HG02642 (cell line): ENCODE data around the gene CPSF3.
"Not testable (repeated sequence)": the region's sequence is repeated elsewhere in the genome, so short reads cannot be mapped to it uniquely, and the experiment has no call there.

Experiments
- ATAC-seq: cut with Tn5 transposase; IDR thresholded peaks from one replicate; pipeline ENCODE4 v1.9.1; 2021; ENCODE audit warnings: mild to moderate bottlenecking; ENCODE audit not compliant: unreplicated experiment, poor library complexity

The CPSF3 gene

DNA sequence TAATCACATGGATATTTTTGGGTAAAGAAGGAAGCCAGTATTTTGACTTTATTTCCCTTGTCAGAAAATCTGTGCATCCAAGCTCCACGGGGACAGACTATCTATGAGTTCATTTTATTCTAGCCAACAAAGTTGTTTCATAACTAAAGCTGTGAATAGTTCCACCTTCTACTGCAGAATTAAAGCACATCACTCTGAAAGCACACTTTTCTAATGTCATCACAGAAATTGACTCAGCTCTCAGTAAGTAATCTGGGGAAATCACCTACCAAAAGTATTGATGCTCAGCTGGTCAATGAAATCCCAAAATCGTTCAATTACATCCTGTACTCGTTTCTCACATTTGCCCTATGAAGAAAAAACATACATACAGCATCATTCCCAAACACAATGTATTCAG lies 70.0 kb downstream of the CPSF3 start:
- no peak for ATAC-seq

DNA sequence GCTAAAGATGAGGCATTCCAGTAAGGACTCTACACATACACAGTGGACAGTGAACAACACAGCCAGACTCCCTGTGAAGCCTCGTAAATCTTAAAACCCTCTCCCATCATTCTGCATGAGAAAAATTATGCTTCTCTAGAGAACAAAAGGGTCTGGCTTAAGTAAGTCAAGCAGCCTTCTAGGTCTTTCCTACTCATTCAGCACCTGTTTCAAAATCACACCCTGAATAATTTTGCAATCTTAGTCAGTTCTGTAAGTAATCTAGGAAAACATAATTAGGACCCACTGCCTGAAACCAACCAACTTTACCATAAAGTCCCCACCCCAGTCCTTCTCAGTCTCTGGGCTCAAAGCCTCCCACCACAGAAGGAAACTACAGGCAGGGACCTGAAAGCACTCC lies 70.6 kb downstream of the CPSF3 start:
- ATAC-seq, result no peak

DNA sequence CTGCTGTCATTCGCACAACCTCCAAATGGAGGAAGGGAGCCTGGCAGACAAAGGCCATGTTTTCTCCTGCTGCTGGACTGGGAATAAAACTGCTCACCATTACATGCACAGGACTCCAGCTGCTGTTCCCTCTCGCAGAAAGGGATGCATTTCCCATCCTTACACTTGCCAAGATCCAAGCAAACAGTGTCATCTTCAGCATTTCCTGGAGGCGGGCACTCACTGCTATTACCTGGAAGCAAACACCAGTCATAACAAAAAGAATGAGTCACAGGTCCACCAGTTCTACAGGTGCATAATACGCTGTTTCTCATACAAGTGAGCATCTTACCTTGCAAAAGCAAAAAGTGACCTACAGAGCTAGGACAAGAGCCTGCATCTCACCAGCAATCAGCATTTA lies 73.6 kb downstream of the CPSF3 start:
- ATAC-seq, result no peak

DNA sequence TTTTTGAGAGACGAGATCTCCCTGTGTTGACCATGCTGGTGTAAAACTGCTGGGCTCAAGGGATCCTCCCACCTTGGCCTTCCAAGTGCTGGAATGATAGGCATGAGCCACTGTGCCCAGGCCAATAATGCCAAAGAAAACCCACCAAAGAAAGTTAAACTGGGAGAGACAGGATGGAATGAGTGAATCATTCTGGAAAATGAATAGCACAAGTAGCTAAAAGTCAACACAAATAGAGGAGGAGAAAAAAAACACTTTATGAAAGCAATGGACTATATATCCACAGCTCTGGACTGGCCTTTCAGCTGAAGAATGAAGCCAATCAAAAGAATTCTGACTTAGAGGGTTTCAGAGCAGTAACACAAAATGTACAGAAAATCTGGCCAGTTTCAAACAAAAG lies 74.8 kb downstream of the CPSF3 start:
- ATAC-seq, result no peak

DNA sequence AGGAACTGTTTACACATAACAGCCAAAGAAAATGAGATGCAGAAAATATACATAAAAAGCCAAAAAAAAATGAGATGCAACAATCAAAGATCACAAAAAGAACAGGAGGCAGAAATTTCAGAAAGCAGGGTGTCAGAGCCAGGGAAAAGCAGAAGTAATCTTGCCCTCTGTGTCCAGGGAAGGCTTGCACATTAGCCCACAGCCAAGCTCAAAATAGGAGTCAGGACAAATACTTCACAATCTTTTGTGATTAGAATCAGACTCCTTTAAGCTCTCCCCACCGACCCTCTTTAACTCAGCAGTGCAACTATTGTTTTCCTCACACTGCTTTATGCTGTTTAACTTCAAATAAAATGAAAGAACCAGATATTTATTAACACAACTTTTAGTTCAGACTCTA lies 85.5 kb downstream of the CPSF3 start:
- no peak for ATAC-seq

DNA sequence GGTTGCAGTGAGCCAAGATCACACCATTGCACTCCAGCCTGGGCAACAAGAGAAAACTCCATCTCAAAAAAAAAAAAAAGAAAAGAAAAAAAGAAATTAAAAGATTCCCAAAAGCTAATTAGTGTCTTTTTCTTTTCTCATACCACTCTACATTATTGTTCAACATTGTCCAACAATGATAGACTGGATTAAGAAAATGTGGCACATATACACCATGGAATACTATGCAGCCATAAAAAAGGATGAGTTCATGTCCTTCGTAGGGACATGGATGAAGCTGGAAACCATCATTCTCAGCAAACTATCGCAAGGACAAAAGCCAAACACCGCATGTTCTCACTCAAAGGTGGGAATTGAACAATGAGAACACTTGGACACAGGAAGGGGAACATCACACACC lies 90.5 kb downstream of the CPSF3 start:
- ATAC-seq, result not testable (repeated sequence)

DNA sequence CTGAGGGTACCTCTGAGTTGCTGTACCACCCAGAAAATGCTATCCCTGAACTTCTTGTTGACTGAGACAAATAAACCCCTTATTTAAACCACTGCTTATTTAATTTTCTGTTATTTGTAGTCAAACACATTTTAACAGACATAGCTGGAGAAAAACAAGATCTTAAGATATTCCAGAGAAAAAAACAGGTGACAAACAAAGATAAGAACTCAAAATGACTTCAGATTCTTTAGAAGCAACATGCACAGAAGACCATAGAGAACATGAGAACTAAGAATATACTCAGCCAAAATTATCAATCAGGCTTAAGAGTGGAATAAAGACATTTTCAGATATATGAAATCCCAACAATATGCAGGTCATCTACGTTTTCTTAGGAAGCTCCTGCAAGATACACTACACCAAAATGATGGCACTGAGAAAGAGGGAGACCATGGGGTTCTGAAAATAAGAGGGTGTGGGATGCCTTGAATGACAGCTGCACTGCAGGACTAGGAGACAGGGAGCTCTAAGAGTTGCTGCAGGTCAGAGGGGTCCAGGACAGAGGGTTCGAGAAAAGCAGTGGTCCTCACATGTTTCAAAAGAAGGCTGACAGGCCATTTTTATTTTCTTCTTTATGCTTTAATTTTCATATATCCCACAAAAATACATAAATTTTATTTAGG lies 93.8 kb downstream of the CPSF3 start:
- no peak for ATAC-seq

DNA sequence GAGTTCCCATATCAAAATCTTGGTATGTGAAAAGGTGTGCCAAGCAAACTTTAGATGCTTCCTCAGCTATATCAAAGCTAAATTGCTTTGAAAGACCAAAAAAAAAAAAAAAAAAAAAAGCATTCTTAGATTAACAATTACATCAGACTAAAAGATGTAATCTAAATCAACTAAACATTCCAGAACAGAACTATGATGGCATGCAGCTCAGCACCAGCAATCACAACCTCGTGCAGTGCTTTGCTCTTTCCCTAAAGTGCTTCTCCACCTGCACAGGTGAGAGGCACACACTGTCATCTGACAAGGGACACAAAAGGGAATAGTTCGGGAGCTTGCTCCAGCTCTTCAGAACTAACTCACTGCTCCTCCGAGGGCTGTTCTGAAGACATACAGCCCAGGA lies 94.7 kb downstream of the CPSF3 start:
- no peak for ATAC-seq

DNA sequence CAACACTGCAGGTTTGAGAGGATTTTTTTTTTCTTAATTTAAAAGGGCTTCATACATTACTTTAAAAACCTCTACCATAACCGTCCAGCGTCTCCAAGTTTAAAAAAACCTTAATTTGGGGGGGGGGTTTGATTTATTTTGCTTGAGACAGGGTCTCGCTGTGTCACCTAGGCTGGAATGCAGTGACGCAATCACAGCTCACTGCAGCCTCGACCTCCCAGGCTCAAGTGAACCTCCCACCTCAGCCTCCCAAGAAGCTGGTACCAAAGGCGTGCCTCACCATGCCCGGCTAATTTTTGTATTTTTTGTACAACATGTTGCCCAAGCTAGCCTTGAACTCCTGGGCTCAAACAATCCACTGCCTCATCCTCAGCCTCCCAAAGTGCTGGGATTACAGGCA lies 95.3 kb downstream of the CPSF3 start:
- ATAC-seq, result no peak

DNA sequence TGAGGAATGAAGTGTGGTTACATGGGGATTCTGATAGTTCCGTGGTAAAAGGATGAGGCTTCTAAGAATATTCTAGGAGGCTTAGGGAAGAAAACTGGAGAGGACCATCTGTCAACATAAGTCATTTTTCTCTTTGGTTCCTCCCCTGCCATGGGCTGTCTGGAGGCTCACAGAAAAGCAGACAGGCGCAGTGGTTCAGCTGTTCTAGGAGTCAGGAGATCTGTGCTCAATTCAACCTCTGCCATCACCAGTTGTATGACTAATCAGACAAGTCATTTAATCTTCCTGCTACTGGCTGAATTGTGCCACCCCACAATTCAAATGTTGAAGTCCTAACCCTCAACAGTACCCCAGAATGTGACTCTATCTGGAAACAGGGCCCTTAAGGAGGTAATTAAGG lies 95.8 kb downstream of the CPSF3 start:
- no peak for ATAC-seq
